GM18909 (cell line): ENCODE results near the gene ARID2.

Source experiments
- ATAC-seq: cut with Tn5 transposase; IDR thresholded peaks from one replicate; pipeline ENCODE4 v1.9.1; 2021; ENCODE audit warnings: mild to moderate bottlenecking; ENCODE audit not compliant: unreplicated experiment, poor library complexity

Gene ARID2

DNA sequence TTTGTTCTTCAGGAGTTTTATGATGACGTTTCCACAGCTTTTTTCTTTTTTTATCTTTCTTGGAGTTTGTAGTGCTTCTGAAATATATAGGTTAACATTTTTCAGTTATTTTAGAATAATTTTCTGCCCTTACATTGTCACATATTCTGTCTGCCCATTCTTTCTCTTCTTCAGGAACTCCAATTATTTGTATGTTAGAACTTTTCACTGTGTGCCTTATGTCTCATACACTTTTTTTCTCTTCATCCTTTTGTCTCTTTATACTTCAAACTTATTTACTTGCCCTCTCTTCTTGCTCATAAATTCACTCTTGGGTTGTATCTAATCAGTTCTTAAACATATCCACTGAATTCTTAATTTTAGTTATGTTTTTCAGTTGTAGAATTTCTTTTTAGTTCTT is 105.3 kb downstream of the ARID2 start:
- ATAC-seq = no peak

- ATAC-seq = no peak
Observed at GRCh38 chr12:45839917-45840316, 110.4 kb downstream of the ARID2 start.

DNA sequence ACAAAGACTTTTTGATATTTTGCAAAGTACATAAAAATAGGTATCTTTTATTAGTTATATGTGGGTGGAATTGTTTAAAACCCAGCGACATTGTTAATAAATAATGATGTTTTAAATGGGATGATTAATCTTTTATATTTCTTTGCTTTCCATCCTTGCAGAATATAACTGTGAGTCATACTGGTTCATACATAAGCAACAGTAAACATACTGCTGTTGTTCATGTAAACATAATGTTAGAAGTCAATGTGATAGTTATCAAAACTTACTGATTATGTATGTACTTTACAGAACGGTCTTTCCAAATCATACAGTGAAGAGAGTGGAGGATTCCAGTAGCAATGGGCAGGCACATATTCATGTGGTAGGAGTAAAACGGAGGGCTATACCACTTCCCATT is 119.8 kb downstream of the ARID2 start:
- ATAC-seq = no peak

DNA sequence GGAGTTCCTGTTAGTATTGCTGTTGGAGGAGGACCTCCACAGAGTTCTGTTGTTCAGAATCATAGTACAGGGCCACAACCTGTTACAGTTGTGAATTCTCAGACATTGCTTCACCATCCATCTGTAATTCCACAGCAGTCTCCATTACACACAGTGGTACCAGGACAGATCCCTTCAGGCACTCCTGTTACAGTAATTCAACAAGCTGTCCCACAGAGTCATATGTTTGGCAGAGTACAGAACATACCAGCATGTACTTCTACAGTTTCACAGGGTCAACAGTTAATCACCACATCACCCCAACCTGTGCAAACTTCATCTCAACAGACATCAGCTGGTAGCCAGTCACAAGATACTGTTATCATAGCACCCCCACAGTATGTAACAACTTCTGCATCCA is 120.8 kb downstream of the ARID2 start:
- no peak for ATAC-seq

- no peak for ATAC-seq
Observed at GRCh38 chr12:45852508-45852907, 123.0 kb downstream of the ARID2 start.

DNA sequence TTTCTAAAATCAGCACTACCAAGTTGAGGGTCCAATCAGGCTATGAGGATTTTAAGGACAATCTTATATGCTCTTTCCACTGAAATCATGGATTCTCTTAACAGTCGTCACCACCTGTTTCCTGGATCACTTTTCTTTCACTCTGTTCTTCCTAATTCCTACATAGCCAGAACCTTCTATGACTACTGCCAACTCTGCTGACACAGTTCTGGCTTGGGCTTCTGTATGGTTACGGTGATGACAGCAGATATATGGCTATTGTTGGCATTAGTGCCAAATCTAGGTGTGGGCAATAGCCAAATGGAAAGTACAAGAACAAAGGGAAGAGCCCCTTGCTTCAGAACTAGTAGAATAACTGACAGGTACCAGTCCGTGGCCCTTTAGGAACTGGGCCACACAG is 124.0 kb downstream of the ARID2 start:
- ATAC-seq = no peak

GRCh38 chr12:45863332-45863731 is 133.8 kb downstream of the ARID2 start:
- no peak for ATAC-seq

GRCh38 chr12:45866299-45866698 is 136.8 kb downstream of the ARID2 start:
- no peak for ATAC-seq

DNA sequence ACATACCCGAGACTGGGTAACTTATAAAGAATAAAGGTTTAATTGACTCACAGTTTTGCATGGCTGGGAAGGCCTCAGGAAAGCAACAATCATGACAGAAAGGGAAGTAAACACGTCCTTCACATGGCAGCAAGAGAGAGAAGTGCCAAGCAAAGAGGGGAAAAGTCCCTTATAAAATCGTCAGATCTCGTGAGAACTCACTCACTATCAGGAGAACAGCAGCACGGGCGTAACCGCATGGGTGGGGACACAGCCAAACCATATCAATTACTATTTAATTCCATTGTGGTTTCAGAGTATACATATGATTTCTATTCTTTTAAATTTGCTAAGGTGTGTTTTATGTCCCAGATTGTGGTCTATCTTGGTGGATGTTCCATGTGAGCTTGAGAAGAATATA is 142.9 kb downstream of the ARID2 start:
- ATAC-seq = no peak

DNA sequence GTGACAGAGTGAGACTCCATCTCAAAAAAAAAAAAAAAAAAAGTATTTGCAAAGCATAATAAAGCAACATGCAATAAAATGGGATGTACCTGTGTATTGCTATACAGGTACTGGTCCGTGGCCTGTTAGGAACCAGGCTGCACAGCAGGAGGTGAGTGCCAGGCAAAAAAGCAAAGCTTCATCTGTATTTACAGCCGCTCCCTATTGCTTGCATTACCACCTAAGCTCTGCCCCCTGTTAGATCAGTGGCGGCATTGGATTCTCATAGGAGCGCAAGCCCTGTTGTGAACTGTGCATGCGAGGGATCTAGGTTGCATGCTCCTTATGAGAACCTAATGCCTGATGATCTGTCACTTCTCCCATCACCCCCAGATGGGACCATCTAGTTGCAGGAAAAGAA is 147.6 kb downstream of the ARID2 start:
- no peak for ATAC-seq

- ATAC-seq = no peak
Observed at GRCh38 chr12:45878630-45879255, 149.2 kb downstream of the ARID2 start.

GRCh38 chr12:45879363-45879895 is 149.9 kb downstream of the ARID2 start:
- no peak for ATAC-seq

- ATAC-seq = no peak
Observed at GRCh38 chr12:45880533-45880932, 151.0 kb downstream of the ARID2 start.

DNA sequence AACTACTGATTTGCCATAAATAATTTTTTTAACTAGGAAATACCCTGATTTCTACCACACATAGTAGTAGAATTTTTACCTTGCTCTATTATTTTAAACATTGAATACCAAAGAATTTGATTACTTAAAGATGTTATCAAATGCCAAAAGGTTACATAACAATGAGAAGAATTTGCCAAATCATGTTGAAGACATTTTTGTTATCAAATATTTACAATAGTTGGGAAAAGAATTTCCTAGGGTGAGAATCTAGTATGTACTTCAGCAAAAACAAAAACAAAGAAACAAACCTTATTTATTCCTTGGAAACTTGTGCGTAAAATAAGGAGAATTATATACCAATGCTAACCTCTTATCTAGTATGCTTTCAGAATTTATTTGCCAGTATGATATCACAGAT is 153.7 kb downstream of the ARID2 start:
- no peak for ATAC-seq

GRCh38 chr12:45886685-45887084 is 157.2 kb downstream of the ARID2 start:
- ATAC-seq = no peak

GRCh38 chr12:45887544-45887943 is 158.0 kb downstream of the ARID2 start:
- no peak for ATAC-seq

DNA sequence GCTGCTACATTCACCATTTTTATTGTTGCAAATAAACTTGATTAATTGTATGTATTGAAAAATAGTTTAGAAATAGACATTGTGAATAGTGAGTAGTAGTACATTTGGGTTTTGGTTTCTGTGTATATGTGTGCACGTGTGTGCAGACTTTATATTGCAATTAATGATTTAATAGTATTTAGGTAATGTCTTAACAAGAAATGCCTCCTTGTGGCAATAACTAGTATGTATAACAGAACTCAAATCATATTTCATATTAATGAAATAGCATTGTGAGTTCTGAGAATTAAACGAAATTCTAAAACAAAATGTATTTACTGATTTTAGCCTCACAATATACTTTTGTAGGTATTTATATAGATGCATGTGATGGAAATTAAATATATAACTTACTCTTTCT is 160.8 kb downstream of the ARID2 start:
- no peak for ATAC-seq

DNA sequence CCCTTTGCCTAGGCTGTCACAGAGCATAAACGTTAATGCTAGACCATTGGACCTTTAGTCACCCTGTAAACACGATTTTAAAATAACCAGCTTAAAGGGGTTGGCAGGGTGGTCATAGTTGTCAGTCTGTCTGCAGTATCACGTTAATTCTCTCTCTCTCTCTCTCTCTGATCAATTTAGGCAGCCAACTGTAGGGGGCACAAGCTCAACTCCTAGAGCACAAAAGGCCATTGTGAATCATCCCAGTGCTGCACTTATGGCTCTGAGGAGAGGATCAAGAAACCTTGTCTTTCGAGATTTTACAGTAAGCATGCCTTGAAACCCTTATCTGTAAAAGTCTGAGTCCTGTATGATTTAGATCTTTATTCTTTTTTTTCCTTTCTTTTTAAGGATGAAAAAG is 163.7 kb downstream of the ARID2 start:
- no peak for ATAC-seq

DNA sequence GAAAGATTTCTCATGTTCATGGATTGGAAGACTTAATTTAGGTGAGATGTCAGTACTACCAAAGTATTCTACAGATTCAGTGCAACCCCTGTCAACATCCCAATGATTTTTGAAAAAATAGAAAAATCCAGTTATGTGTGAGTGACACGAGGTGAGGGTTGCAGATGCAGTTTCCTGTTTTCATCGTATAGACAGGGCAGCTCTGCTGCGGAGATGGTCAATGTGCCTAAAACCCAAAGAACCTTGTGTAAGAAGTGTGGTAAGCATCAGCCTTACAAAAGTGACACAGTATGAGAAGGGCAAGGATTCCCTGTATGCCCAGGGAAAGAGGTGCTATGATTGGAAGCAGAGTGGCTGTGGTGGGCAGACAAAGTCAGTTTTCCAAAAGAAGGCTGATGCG is 166.5 kb downstream of the ARID2 start:
- ATAC-seq = no peak

DNA sequence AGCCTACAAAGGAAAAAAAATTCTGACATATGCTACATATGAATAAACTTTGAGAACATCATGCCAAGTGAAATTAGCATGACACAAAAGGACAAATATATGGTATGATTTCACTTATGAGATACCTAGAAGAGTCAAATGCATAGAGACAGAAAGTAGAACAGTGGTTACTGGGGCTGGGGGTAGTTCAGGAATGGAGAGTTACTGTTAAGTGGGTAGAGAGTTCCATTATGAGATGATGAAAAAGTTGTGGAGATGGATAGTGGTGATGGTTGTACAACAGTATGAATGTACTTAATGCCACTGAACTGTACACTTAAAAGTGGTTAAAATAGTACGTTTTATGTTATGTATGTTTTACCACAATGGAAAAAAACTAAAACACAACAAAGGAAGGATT is 168.6 kb downstream of the ARID2 start:
- ATAC-seq = no peak

GRCh38 chr12:45907955-45908354 is 178.4 kb downstream of the ARID2 start:
- peak; percentile 83 for ATAC-seq

DNA sequence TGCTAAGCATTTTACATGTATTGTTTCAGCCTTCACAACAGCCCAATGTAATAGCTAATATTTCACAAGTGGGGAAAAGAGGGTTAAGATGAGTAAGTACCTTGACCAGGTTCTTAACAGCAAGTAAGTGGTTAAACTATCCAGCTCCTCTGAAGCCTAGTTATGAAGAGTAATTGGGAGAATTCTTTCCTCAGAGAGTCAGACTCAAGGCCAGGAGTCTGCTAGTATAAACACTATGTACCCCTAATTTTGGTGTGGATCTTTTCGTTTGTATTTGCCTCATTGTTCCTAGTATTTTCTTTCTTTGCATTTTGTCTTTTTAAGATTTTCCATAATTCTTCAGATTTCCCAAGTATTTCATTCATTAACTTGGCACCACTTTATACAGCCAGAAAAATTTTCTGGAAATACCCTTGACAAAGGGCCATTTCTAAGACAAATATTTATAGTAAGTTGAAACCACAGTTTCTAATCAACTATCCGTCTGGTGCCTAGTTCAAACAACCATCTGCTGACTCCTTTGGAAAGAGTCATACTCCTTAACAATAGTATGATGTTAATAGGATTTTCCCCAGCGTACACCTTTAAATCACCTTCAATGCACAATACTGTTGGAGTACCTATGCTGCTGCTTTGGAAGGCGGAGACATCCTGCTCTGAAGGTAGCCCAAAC is 179.7 kb downstream of the ARID2 start:
- no peak for ATAC-seq
